Measurements from ENCODE around the gene SHANK1.

GRCh38 chr19:50667759-50668231 lies 51.8 kb downstream of the SHANK1 start:
- TF ChIP-seq JUN (CRISPR knock-in tag; IDR thresholded peaks at IDR 0.05) (no peak), MAZ (IDR thresholded peaks at IDR 0.05; ENCODE audit: borderline replicate concordance, low read depth, low read length) (no peak), MAZ (CRISPR knock-in tag; IDR thresholded peaks at IDR 0.05; ENCODE audit: low read depth) (no peak), KAT7 (CRISPR knock-in tag; IDR thresholded peaks at IDR 0.05; ENCODE audit: borderline replicate concordance) (no peak), ZNF33A (CRISPR knock-in tag; IDR thresholded peaks at IDR 0.05; ENCODE audit: borderline replicate concordance) (no peak), ZSCAN20 (CRISPR knock-in tag; IDR thresholded peaks at IDR 0.05; ENCODE audit: borderline replicate concordance) (no peak), NR2F6 (IDR thresholded peaks at IDR 0.05) (no peak), NR2F6 (CRISPR knock-in tag; IDR thresholded peaks at IDR 0.05) (no peak), CTCF (CRISPR knock-in tag; IDR thresholded peaks at IDR 0.05) (no peak), TOE1 (CRISPR knock-in tag; IDR thresholded peaks at IDR 0.05) (no peak), AGO2 (optimal IDR thresholded peaks at IDR 0.05; ENCODE audit: low read depth, low read length) (no peak), TCF12 (IDR thresholded peaks at IDR 0.05) (no peak), TCF12 (CRISPR knock-in tag; IDR thresholded peaks at IDR 0.05) (no peak), GABPB1 (CRISPR knock-in tag; IDR thresholded peaks at IDR 0.05) (no peak), ZNF232 (CRISPR knock-in tag; IDR thresholded peaks at IDR 0.05; ENCODE audit: borderline replicate concordance) (no peak)

All from HepG2 (cell line).